RWPE2 (cell line): Measurements from ENCODE around the gene PDF.

Source experiments
- ATAC-seq: fragments of 200-7000 bp; cut with Tn5 transposase; 3 replicates; pipeline ENCODE4 v1.9.1; 2021; ENCODE audit warnings: low read depth
- DNase-seq: peaks from one replicate; pipeline ENCODE4 v3.0.0-alpha.2; 2020; ENCODE audit warnings: low spot score
- H3K27ac ChIP-seq: fragments of 450-650 bp; 2 replicates; pipeline ENCODE4 v1.5.1; 2017; ENCODE audit warnings: mild to moderate bottlenecking; ENCODE audit not compliant: poor library complexity, severe bottlenecking
- H3K27me3 ChIP-seq: fragments of 250-450 bp; sonication (Bioruptor Pico); 2 replicates; pipeline ENCODE4 v1.5.1; 2021; ENCODE audit warnings: mild to moderate bottlenecking, moderate library complexity; ENCODE audit not compliant: insufficient read depth, poor library complexity, severe bottlenecking
- H3K36me3 ChIP-seq: fragments of 250-450 bp; sonication (Bioruptor Pico); 2 replicates; pipeline ENCODE4 v1.5.1; 2020; ENCODE audit warnings: low read depth, mild to moderate bottlenecking, moderate library complexity
- H3K4me1 ChIP-seq: fragments of 250-450 bp; sonication (Bioruptor Pico); 2 replicates; pipeline ENCODE4 v1.5.1; 2021; ENCODE audit warnings: mild to moderate bottlenecking, moderate library complexity; ENCODE audit not compliant: insufficient read depth, poor library complexity, severe bottlenecking
- H3K4me3 ChIP-seq: fragments of 250-450 bp; sonication (Bioruptor Pico); 2 replicates; pipeline ENCODE4 v1.5.1; 2021; ENCODE audit warnings: mild to moderate bottlenecking, moderate library complexity; ENCODE audit not compliant: severe bottlenecking
- H3K9me3 ChIP-seq: fragments of 250-450 bp; sonication (Bioruptor Pico); 2 replicates; pipeline ENCODE4 v1.5.1; 2021; ENCODE audit warnings: mild to moderate bottlenecking, moderate library complexity; ENCODE audit not compliant: severe bottlenecking
- TF ChIP-seq, protein P1 (sequence below): fragments of 450-650 bp; IDR thresholded peaks from one replicate; pipeline ENCODE4 v1.5.1; 2017; ENCODE audit warnings: mild to moderate bottlenecking, moderate library complexity; ENCODE audit not compliant: poor library complexity, severe bottlenecking

The PDF gene

DNA sequence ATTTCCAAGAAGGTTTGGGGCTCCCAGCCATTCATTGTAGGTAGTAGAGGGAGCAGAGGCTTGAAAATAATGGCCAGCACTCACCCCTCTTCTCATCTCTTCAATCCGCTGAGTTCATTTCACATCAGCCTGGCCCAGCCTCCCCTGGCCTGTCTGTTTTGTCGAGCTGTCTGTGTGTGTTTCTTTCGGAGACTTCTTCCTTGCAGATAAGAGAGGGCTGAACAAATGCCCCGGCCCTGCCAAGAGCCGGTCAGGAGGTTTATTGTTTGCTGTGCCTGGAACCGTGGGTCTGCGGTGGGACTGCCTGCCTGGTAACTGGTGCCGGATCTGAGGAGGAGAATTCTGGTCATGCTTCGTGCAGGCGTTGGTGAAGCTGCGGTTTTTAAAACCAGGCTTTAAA, 15.9 kb downstream of the PDF start:
- DNase-seq (no peak), ATAC-seq (no peak)
- Histone ChIP-seq H3K4me1 (no peaks in the 10 kb centered on the region), H3K9me3 (no peaks in the 10 kb centered on the region), H3K27me3 (no peaks in the 10 kb centered on the region), H3K4me3 (no peak overlapping the region), H3K27ac (no peak overlapping the region), H3K36me3 (peaks cover 64% of the 10 kb centered on the region)
- TF ChIP-seq, protein P1, sequence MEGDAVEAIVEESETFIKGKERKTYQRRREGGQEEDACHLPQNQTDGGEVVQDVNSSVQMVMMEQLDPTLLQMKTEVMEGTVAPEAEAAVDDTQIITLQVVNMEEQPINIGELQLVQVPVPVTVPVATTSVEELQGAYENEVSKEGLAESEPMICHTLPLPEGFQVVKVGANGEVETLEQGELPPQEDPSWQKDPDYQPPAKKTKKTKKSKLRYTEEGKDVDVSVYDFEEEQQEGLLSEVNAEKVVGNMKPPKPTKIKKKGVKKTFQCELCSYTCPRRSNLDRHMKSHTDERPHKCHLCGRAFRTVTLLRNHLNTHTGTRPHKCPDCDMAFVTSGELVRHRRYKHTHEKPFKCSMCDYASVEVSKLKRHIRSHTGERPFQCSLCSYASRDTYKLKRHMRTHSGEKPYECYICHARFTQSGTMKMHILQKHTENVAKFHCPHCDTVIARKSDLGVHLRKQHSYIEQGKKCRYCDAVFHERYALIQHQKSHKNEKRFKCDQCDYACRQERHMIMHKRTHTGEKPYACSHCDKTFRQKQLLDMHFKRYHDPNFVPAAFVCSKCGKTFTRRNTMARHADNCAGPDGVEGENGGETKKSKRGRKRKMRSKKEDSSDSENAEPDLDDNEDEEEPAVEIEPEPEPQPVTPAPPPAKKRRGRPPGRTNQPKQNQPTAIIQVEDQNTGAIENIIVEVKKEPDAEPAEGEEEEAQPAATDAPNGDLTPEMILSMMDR: no peak

DNA sequence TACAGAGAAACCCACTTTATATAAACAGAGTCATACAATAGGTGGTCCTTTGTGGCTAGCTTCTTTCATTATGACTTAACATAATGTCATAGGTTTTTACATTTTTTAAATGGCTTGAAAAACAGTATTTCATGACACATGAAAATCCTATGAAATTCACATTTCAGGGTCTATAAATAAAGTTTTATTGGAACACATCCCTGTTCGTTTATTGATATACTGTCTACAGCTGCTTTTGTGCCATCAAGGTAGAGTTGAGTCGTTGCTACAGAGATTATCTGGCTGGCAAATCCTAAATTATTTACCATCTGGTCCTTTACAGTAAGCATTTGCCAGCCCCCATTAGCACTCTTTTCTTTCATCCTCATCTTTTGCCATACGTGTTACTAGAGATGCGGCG, 16.9 kb downstream of the PDF start:
- DNase-seq (no peak), ATAC-seq (no peak)
- no peaks in the 10 kb centered on the region for H3K27me3 ChIP-seq
- no peak overlapping the region for H3K27ac ChIP-seq
- no peak overlapping the region for H3K4me3 ChIP-seq
- peaks cover 53% of the 10 kb centered on the region for H3K36me3 ChIP-seq
- no peaks in the 10 kb centered on the region for H3K9me3 ChIP-seq
- H3K4me1 ChIP-seq: no peaks in the 10 kb centered on the region
- TF ChIP-seq, protein P1: no peak

DNA sequence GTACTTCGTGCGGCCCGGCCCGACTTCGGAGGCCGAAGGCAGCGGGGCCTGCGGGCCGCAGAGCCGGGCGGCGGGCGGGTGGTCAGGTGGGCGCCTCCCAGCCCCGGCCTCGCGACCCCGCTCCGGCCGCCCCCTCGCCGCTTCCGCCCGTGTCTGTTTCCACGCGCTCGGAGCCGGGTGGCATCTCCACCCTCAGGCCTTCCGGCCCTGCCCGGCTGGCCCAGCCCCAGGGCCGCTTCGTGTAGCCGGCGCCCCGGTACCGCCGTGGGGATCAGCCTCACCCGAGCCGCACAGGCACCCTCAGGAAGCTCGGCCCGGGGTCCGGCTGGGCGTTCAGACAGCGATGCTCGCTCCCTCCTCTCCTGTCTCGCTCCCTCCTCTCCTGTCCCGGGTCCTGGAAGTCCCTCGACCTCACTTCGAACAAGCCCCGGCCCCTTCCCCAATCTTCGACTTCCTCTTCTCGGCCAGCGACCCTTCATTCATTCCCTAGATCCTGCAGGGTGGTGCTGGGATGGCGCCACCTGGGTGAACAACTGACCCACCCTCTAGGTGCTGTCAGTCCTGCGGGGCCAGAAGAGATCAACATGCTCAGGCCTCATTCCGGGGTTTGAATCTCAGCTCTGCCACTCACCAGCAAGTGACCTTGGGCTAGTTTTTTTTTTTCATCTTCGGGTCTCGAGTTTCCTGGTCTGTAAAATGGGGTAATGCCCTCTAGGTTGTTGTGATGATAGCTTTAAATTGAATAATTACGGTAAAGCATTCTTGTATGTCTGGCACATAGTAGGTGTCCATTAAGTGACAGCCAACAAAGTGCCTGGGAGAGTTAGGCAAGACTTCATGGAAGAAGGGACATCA, 18.6 kb downstream of the PDF start:
- H3K27me3 ChIP-seq: no peaks in the 10 kb centered on the region
- H3K36me3 ChIP-seq: peaks cover 40% of the 10 kb centered on the region
- H3K4me3 ChIP-seq: peak overlapping the region; percentile 92
- H3K27ac ChIP-seq: peak overlapping the region; percentile 64
- TF ChIP-seq, protein P1: peak; percentile 24
- ATAC-seq: peak; percentile 57
- DNase-seq: no peak
- H3K9me3 ChIP-seq: no peaks in the 10 kb centered on the region
- H3K4me1 ChIP-seq: no peaks in the 10 kb centered on the region

GRCh38 chr16:69310653-69311532, 19.5 kb downstream of the PDF start, which contains the start of gene VPS4A:
Gene VPS4A, plus strand, starts transcription at chr16:69311350. Its CDS starts 162 bp downstream, at chr16:69311512.
- no peaks in the 10 kb centered on the region for H3K4me1 ChIP-seq
- DNase-seq (peak; percentile 96), ATAC-seq (peak; percentile 90)
- H3K36me3 ChIP-seq: peaks cover 31% of the 10 kb centered on the region
- H3K27ac ChIP-seq: peak within 1 kb of the TSS; percentile 64
- H3K27me3 ChIP-seq: no peaks in the 10 kb centered on the region
- TF ChIP-seq, protein P1: peak; percentile 95
- no peaks in the 10 kb centered on the region for H3K9me3 ChIP-seq
- H3K4me3 ChIP-seq: peak within 1 kb of the TSS; percentile 92
